ENCODE measurements around the gene KNDC1. TPM values are rescaled to one million over a fixed set of nuclear protein-coding genes. Genes with fewer than 3 reads are reported as not detected.

The KNDC1 gene
- total RNA-seq, 3 donors from 2014 or later = 0.05 TPM; not detected in 2

GRCh38 chr10:133160826-133161471 is 930 bp downstream of the KNDC1 start:
- H3K9me3 Mint-ChIP-seq = no peaks in the 10 kb centered on the region
- H3K36me3 Mint-ChIP-seq (ENCODE audit: insufficient read depth) = no peaks in the 10 kb centered on the region
- DNase-seq = no peak
- H3K4me3 Mint-ChIP-seq = peak overlapping the region; percentile 43
- H3K4me1 Mint-ChIP-seq (ENCODE audit: low read depth) = no peaks in the 10 kb centered on the region
- H3K27me3 Mint-ChIP-seq (ENCODE audit: low read depth) = peaks cover 22% of the 10 kb centered on the region
- no peak for ATAC-seq

GRCh38 chr10:133161486-133162109 is 1.6 kb downstream of the KNDC1 start:
- Mint-ChIP-seq H3K27me3 (ENCODE audit: low read depth) (peaks cover 26% of the 10 kb centered on the region), H3K9me3 (no peaks in the 10 kb centered on the region), H3K36me3 (ENCODE audit: insufficient read depth) (no peaks in the 10 kb centered on the region), H3K4me3 (no peak overlapping the region), H3K4me1 (ENCODE audit: low read depth) (no peaks in the 10 kb centered on the region)
- no peak for DNase-seq
- no peak for ATAC-seq

- no peak overlapping the region for H3K4me3 Mint-ChIP-seq
- H3K9me3 Mint-ChIP-seq = no peaks in the 10 kb centered on the region
- H3K36me3 Mint-ChIP-seq (ENCODE audit: insufficient read depth) = no peaks in the 10 kb centered on the region
- H3K4me1 Mint-ChIP-seq (ENCODE audit: low read depth) = no peaks in the 10 kb centered on the region
- no peak for ATAC-seq
- H3K27me3 Mint-ChIP-seq (ENCODE audit: low read depth) = peaks cover 24% of the 10 kb centered on the region
- no peak for DNase-seq
Observed at GRCh38 chr10:133162178-133162909, 2.3 kb downstream of the KNDC1 start.

GRCh38 chr10:133162910-133163856 is 3.2 kb downstream of the KNDC1 start:
- Mint-ChIP-seq H3K36me3 (ENCODE audit: insufficient read depth) (no peaks in the 10 kb centered on the region), H3K27me3 (ENCODE audit: low read depth) (peaks cover 21% of the 10 kb centered on the region), H3K4me3 (no peak overlapping the region), H3K4me1 (ENCODE audit: low read depth) (no peaks in the 10 kb centered on the region), H3K9me3 (no peaks in the 10 kb centered on the region)
- DNase-seq (no peak), ATAC-seq (no peak)

- Mint-ChIP-seq H3K36me3 (ENCODE audit: insufficient read depth) (no peaks in the 10 kb centered on the region), H3K4me1 (ENCODE audit: low read depth) (no peaks in the 10 kb centered on the region), H3K27me3 (ENCODE audit: low read depth) (peaks cover 21% of the 10 kb centered on the region), H3K4me3 (no peak overlapping the region), H3K9me3 (no peaks in the 10 kb centered on the region)
- no peak for ATAC-seq
- no peak for DNase-seq
Observed at GRCh38 chr10:133163889-133164815, 4.1 kb downstream of the KNDC1 start.

- DNase-seq = no peak
- no peaks in the 10 kb centered on the region for H3K9me3 Mint-ChIP-seq
- H3K27me3 Mint-ChIP-seq (ENCODE audit: low read depth) = peaks cover 21% of the 10 kb centered on the region
- H3K4me1 Mint-ChIP-seq (ENCODE audit: low read depth) = no peaks in the 10 kb centered on the region
- H3K4me3 Mint-ChIP-seq = no peak overlapping the region
- H3K36me3 Mint-ChIP-seq (ENCODE audit: insufficient read depth) = no peaks in the 10 kb centered on the region
- ATAC-seq = no peak
Observed at GRCh38 chr10:133164816-133165555, 5.0 kb downstream of the KNDC1 start.

- peaks cover 21% of the 10 kb centered on the region for H3K27me3 Mint-ChIP-seq (ENCODE audit: low read depth)
Observed at GRCh38 chr10:133165556-133166503, 5.8 kb downstream of the KNDC1 start.

GRCh38 chr10:133166504-133166827 is 6.4 kb downstream of the KNDC1 start:
- H3K4me3 Mint-ChIP-seq = no peak overlapping the region
- ATAC-seq = no peak
- no peak for DNase-seq
- H3K9me3 Mint-ChIP-seq = no peaks in the 10 kb centered on the region
- peaks cover 18% of the 10 kb centered on the region for H3K27me3 Mint-ChIP-seq (ENCODE audit: low read depth)
- no peaks in the 10 kb centered on the region for H3K36me3 Mint-ChIP-seq (ENCODE audit: insufficient read depth)
- H3K4me1 Mint-ChIP-seq (ENCODE audit: low read depth) = no peaks in the 10 kb centered on the region

More at GRCh38 chr10:133165556-133166503, 5.8 kb downstream of the KNDC1 start:
- no peaks in the 10 kb centered on the region for H3K36me3 Mint-ChIP-seq (ENCODE audit: insufficient read depth)
- DNase-seq (no peak), ATAC-seq (no peak)
- H3K4me1 Mint-ChIP-seq (ENCODE audit: low read depth) = no peaks in the 10 kb centered on the region
- H3K4me3 Mint-ChIP-seq = no peak overlapping the region
- H3K9me3 Mint-ChIP-seq = no peaks in the 10 kb centered on the region

- no peaks in the 10 kb centered on the region for H3K9me3 Mint-ChIP-seq
- H3K36me3 Mint-ChIP-seq (ENCODE audit: insufficient read depth) = no peaks in the 10 kb centered on the region
- no peak overlapping the region for H3K4me3 Mint-ChIP-seq
- no peak for ATAC-seq
- peaks cover 20% of the 10 kb centered on the region for H3K27me3 Mint-ChIP-seq (ENCODE audit: low read depth)
- no peaks in the 10 kb centered on the region for H3K4me1 Mint-ChIP-seq (ENCODE audit: low read depth)
- no peak for DNase-seq
Observed at GRCh38 chr10:133166828-133167692, 7.0 kb downstream of the KNDC1 start.

- Mint-ChIP-seq H3K4me3 (no peak overlapping the region), H3K4me1 (ENCODE audit: low read depth) (no peaks in the 10 kb centered on the region), H3K9me3 (no peaks in the 10 kb centered on the region), H3K27me3 (ENCODE audit: low read depth) (peaks cover 13% of the 10 kb centered on the region), H3K36me3 (ENCODE audit: insufficient read depth) (no peaks in the 10 kb centered on the region)
- ATAC-seq (no peak), DNase-seq (no peak)
Observed at GRCh38 chr10:133167693-133168616, 7.9 kb downstream of the KNDC1 start.

- H3K4me3 Mint-ChIP-seq = no peak overlapping the region
Observed at GRCh38 chr10:133168617-133169031, 8.6 kb downstream of the KNDC1 start.

More at GRCh38 chr10:133168617-133169031, 8.6 kb downstream of the KNDC1 start:
- peaks cover 11% of the 10 kb centered on the region for H3K27me3 Mint-ChIP-seq (ENCODE audit: low read depth)
- no peak for DNase-seq
- no peak for ATAC-seq
- no peaks in the 10 kb centered on the region for H3K9me3 Mint-ChIP-seq
- H3K36me3 Mint-ChIP-seq (ENCODE audit: insufficient read depth) = no peaks in the 10 kb centered on the region
- no peaks in the 10 kb centered on the region for H3K4me1 Mint-ChIP-seq (ENCODE audit: low read depth)

Measured in activated T-cell treated with anti-CD3 and anti-CD28 coated beads, Interleukin-2, amount 50 U/mL, for 4 hours (primary cell).